GM23338 (cell line): ENCODE results near the gene ZNF621. TPM values are rescaled to one million over a fixed set of nuclear protein-coding genes. Genes with fewer than 3 reads are reported as not detected.

Experiments used
- ATAC-seq: fragments of 200-7000 bp; cut with Tn5 transposase; 3 replicates; pipeline ENCODE4 v1.9.1; 2020
- DNase-seq: peaks from one replicate; pipeline ENCODE4 v3.0.0-alpha.2; 2015; ENCODE audit warnings: low spot score
- H2AFZ ChIP-seq: fragments of 200-600 bp; sonication (generic); 2 replicates; pipeline ENCODE4 v1.8.0; 2016; ENCODE audit warnings: antibody characterized with exemption, mild to moderate bottlenecking, moderate library complexity
- H3F3A ChIP-seq: fragments of 200-600 bp; sonication (generic); replicated peaks from 2 replicates; pipeline ENCODE4 v1.8.0; 2017; ENCODE audit warnings: antibody characterized with exemption, mixed run types, low read depth
- H3K27ac ChIP-seq: fragments of 200-600 bp; sonication (generic); 2 replicates; pipeline ENCODE4 v1.6.1; 2016; ENCODE audit warnings: low read depth
- H3K27me3 ChIP-seq: fragments of 200-600 bp; sonication (generic); 2 replicates; pipeline ENCODE4 v1.8.0; 2016; ENCODE audit warnings: mild to moderate bottlenecking, mixed run types, moderate library complexity; ENCODE audit not compliant: insufficient read depth
- H3K36me3 ChIP-seq: fragments of 200-600 bp; sonication (generic); 2 replicates; pipeline ENCODE4 v1.8.0; 2016; ENCODE audit warnings: mild to moderate bottlenecking; ENCODE audit not compliant: insufficient read depth
- H3K4me1 ChIP-seq: fragments of 200-600 bp; sonication (generic); 2 replicates; pipeline ENCODE4 v1.8.0; 2016; ENCODE audit warnings: mild to moderate bottlenecking, moderate library complexity; ENCODE audit not compliant: insufficient read depth
- H3K4me2 ChIP-seq: fragments of 200-600 bp; sonication (generic); 2 replicates; pipeline ENCODE4 v1.7.1; 2017; ENCODE audit warnings: mixed run types
- H3K4me3 ChIP-seq: fragments of 200-600 bp; sonication (generic); 2 replicates; pipeline ENCODE4 v1.6.1; 2016; ENCODE audit warnings: mixed run types
- H3K79me2 ChIP-seq: fragments of 200-600 bp; sonication (generic); replicated peaks from 2 replicates; pipeline ENCODE4 v1.8.0; 2017; ENCODE audit warnings: mild to moderate bottlenecking; ENCODE audit not compliant: insufficient read depth
- H3K9me2 ChIP-seq: fragments of 200-600 bp; sonication (generic); 2 replicates; pipeline ENCODE4 v1.8.0; 2017; ENCODE audit not compliant: insufficient read depth
- H4K20me1 ChIP-seq: fragments of 200-600 bp; sonication (generic); replicated peaks from 2 replicates; pipeline ENCODE4 v1.8.0; 2017; ENCODE audit warnings: mild to moderate bottlenecking; ENCODE audit not compliant: insufficient read depth
- H3K27ac Mint-ChIP-seq: 2 replicates; pipeline ENCODE4 v1.8.0; 2020; ENCODE audit warnings: inconsistent platforms, mild to moderate bottlenecking, moderate library complexity, mixed read lengths
- H3K27me3 Mint-ChIP-seq: 3 replicates; pipeline ENCODE4 v1.8.0; 2022; ENCODE audit warnings: low read depth, mild to moderate bottlenecking, moderate library complexity, mixed read lengths, inconsistent platforms; ENCODE audit not compliant: insufficient read depth, poor library complexity
- H3K36me3 Mint-ChIP-seq: 3 replicates; pipeline ENCODE4 v1.8.0; 2021; ENCODE audit warnings: low read depth, mild to moderate bottlenecking, inconsistent platforms, moderate library complexity, mixed read lengths
- H3K4me1 Mint-ChIP-seq: 3 replicates; pipeline ENCODE4 v1.8.0; 2020; ENCODE audit warnings: mild to moderate bottlenecking, inconsistent platforms, mixed read lengths
- H3K4me3 Mint-ChIP-seq: 3 replicates; pipeline ENCODE4 v1.8.0; 2021; ENCODE audit warnings: moderate library complexity, mild to moderate bottlenecking, inconsistent platforms, mixed read lengths
- H3K9me3 Mint-ChIP-seq: 3 replicates; pipeline ENCODE4 v1.8.0; 2020; ENCODE audit warnings: moderate library complexity, mild to moderate bottlenecking, inconsistent platforms, mixed read lengths
- EZH2 ChIP-seq: fragments of 200-600 bp; sonication (generic); IDR thresholded peaks from one replicate; pipeline ENCODE4 v1.8.0; 2017; ENCODE audit warnings: antibody characterized with exemption, mild to moderate bottlenecking, low read depth; ENCODE audit not compliant: unreplicated experiment
- EZH2phosphoT487 ChIP-seq: fragments of 200-600 bp; sonication (generic); IDR thresholded peaks from one replicate; pipeline ENCODE4 v1.8.1; 2018; ENCODE audit warnings: antibody characterized with exemption; ENCODE audit not compliant: unreplicated experiment
- JUNB ChIP-seq: IDR thresholded peaks from one replicate; pipeline ENCODE4 v1.6.1; 2016; ENCODE audit warnings: antibody characterized with exemption; ENCODE audit not compliant: unreplicated experiment
- NANOG ChIP-seq: IDR thresholded peaks from 2 replicates; pipeline ENCODE4 v1.6.1; 2016; ENCODE audit warnings: antibody characterized with exemption, borderline replicate concordance
- STAT1 ChIP-seq: IDR thresholded peaks from one replicate; pipeline ENCODE4 v1.6.1; 2016; ENCODE audit warnings: antibody characterized with exemption; ENCODE audit not compliant: unreplicated experiment
- ZNF114 ChIP-seq: fragments of 250-450 bp; sonication (Bioruptor Pico); IDR thresholded peaks from 2 replicates; pipeline ENCODE4 v1.5.0; 2020; ENCODE audit warnings: mild to moderate bottlenecking, moderate library complexity
- polyA plus RNA-seq: library from polyadenylated mRNA; unstranded; fragments of >200 nt; fragmentation: Nextera tagmentation; extraction: Ambion mirVana; gene quantifications from 2 replicates; pipeline ENCODE4 v1.2.1, GENCODE V29; 2016
- total RNA-seq: library from RNA; depleted of rRNA; stranded (reverse); fragments of >200 nt; shearing (Covaris generic); gene quantifications from 2 replicates; pipeline ENCODE4 v1.2.3, GENCODE V29; 2014
- TF ChIP-seq, protein P1 (sequence below): fragments of 250-450 bp; sonication (Bioruptor Pico); IDR thresholded peaks from 2 replicates; pipeline ENCODE4 v1.5.0; 2020; ENCODE audit warnings: mild to moderate bottlenecking, moderate library complexity
- TF ChIP-seq, protein P2 (sequence below), 2 experiments: fragments of 200-600 bp in 1 of 2; sonication (generic) in 1 of 2; conservative IDR thresholded peaks; 2 replicates each; pipeline versions ENCODE4 v1.5.1 to v1.6.1; 2016 to 2017; ENCODE audit warnings: antibody characterized with exemption in 2 of 2, low read depth in 2 of 2, mild to moderate bottlenecking in 2 of 2, moderate library complexity in 1 of 2

Gene ZNF621
- total and polyA plus RNA-seq, 2 experiments from 2014 or later, result 6.3 to 12.1 TPM

DNA sequence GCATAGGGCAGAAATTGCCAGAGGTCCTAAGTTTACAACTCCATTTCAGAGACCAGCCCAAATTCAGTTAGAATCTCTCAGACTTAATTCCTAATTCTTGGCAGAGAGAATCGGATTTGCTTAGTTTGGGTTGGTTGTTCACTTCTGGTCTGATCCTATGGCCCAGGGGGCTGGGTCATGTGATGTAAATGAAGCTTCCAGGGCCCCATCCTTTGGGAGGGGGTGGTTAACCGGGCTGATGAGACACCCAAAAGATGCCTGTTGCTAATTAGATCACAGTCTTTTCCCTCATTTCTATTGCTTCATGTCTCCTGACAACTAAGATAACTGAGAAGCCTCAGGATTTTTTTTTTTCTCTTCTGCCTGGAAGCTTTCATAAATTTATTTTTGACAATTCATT lies 30.1 kb upstream of the ZNF621 start (continued):
- TF ChIP-seq, protein P1, sequence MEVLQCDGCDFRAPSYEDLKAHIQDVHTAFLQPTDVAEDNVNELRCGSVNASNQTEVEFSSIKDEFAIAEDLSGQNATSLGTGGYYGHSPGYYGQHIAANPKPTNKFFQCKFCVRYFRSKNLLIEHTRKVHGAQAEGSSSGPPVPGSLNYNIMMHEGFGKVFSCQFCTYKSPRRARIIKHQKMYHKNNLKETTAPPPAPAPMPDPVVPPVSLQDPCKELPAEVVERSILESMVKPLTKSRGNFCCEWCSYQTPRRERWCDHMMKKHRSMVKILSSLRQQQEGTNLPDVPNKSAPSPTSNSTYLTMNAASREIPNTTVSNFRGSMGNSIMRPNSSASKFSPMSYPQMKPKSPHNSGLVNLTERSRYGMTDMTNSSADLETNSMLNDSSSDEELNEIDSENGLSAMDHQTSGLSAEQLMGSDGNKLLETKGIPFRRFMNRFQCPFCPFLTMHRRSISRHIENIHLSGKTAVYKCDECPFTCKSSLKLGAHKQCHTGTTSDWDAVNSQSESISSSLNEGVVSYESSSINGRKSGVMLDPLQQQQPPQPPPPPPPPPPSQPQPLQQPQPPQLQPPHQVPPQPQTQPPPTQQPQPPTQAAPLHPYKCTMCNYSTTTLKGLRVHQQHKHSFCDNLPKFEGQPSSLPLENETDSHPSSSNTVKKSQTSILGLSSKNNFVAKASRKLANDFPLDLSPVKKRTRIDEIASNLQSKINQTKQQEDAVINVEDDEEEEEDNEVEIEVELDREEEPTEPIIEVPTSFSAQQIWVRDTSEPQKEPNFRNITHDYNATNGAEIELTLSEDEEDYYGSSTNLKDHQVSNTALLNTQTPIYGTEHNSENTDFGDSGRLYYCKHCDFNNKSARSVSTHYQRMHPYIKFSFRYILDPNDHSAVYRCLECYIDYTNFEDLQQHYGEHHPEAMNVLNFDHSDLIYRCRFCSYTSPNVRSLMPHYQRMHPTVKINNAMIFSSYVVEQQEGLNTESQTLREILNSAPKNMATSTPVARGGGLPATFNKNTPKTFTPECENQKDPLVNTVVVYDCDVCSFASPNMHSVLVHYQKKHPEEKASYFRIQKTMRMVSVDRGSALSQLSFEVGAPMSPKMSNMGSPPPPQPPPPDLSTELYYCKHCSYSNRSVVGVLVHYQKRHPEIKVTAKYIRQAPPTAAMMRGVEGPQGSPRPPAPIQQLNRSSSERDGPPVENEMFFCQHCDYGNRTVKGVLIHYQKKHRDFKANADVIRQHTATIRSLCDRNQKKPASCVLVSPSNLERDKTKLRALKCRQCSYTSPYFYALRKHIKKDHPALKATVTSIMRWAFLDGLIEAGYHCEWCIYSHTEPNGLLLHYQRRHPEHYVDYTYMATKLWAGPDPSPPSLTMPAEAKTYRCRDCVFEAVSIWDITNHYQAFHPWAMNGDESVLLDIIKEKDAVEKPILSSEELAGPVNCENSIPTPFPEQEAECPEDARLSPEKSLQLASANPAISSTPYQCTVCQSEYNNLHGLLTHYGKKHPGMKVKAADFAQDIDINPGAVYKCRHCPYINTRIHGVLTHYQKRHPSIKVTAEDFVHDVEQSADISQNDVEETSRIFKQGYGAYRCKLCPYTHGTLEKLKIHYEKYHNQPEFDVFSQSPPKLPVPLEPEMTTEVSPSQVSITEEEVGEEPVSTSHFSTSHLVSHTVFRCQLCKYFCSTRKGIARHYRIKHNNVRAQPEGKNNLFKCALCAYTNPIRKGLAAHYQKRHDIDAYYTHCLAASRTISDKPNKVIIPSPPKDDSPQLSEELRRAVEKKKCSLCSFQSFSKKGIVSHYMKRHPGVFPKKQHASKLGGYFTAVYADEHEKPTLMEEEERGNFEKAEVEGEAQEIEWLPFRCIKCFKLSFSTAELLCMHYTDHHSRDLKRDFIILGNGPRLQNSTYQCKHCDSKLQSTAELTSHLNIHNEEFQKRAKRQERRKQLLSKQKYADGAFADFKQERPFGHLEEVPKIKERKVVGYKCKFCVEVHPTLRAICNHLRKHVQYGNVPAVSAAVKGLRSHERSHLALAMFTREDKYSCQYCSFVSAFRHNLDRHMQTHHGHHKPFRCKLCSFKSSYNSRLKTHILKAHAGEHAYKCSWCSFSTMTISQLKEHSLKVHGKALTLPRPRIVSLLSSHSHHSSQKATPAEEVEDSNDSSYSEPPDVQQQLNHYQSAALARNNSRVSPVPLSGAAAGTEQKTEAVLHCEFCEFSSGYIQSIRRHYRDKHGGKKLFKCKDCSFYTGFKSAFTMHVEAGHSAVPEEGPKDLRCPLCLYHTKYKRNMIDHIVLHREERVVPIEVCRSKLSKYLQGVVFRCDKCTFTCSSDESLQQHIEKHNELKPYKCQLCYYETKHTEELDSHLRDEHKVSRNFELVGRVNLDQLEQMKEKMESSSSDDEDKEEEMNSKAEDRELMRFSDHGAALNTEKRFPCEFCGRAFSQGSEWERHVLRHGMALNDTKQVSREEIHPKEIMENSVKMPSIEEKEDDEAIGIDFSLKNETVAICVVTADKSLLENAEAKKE (CRISPR knock-in tag), result no peak
- TF ChIP-seq ZNF114 (CRISPR knock-in tag) (no peak), STAT1 (no peak)

DNA sequence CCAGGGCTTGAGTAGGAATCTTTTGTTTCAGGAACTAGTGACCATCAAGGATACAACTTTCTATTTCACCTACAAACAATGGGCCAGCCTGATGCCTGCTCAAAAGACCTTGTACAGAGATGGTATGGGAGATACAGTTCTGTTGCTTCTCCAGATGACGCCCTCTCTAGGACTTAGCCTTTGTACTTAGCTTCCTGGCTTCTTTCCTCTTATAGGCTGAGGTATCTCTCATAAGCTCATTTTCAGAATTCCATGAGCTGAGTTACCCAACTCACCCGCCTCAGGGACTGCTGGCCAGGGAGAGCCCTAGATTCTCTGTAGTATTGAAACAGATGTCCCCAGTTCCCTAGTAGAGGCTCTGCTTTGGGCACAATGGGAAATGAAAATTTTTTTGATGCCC lies 27.5 kb upstream of the ZNF621 start:
- no peaks in the 10 kb centered on the region for H4K20me1 ChIP-seq
- no peak overlapping the region for H3K27ac Mint-ChIP-seq
- no peak overlapping the region for H2AFZ ChIP-seq
- H3K4me3 Mint-ChIP-seq, result no peak overlapping the region
- no peaks in the 10 kb centered on the region for H3K4me1 ChIP-seq
- H3K79me2 ChIP-seq, result no peaks in the 10 kb centered on the region
- peaks cover 16% of the 10 kb centered on the region; the same call in 2 of the 3 replicates for H3K4me1 Mint-ChIP-seq
- H3K36me3 Mint-ChIP-seq, result no peaks in the 10 kb centered on the region
- peaks cover 6% of the 10 kb centered on the region for H3K27me3 Mint-ChIP-seq
- H3K9me3 Mint-ChIP-seq, result no peaks in the 10 kb centered on the region
- no peak for ATAC-seq
- no peaks in the 10 kb centered on the region for H3K9me2 ChIP-seq
- no peak overlapping the region for H3K27ac ChIP-seq
- H3K4me3 ChIP-seq, result no peak overlapping the region
- no peak for DNase-seq
- no peaks in the 10 kb centered on the region for H3F3A ChIP-seq
- H3K36me3 ChIP-seq, result no peaks in the 10 kb centered on the region
- no peaks in the 10 kb centered on the region for H3K27me3 ChIP-seq
- H3K4me2 ChIP-seq, result no peak overlapping the region
- TF ChIP-seq EZH2, result no peak
- no peak for TF ChIP-seq NANOG
- TF ChIP-seq ZNF114 (CRISPR knock-in tag), result no peak
- TF ChIP-seq EZH2phosphoT487, result no peak
- TF ChIP-seq JUNB, result no peak
- no peak for TF ChIP-seq STAT1
- TF ChIP-seq, protein P2, sequence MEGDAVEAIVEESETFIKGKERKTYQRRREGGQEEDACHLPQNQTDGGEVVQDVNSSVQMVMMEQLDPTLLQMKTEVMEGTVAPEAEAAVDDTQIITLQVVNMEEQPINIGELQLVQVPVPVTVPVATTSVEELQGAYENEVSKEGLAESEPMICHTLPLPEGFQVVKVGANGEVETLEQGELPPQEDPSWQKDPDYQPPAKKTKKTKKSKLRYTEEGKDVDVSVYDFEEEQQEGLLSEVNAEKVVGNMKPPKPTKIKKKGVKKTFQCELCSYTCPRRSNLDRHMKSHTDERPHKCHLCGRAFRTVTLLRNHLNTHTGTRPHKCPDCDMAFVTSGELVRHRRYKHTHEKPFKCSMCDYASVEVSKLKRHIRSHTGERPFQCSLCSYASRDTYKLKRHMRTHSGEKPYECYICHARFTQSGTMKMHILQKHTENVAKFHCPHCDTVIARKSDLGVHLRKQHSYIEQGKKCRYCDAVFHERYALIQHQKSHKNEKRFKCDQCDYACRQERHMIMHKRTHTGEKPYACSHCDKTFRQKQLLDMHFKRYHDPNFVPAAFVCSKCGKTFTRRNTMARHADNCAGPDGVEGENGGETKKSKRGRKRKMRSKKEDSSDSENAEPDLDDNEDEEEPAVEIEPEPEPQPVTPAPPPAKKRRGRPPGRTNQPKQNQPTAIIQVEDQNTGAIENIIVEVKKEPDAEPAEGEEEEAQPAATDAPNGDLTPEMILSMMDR (conservative IDR thresholded peaks at IDR 0.05; ENCODE audit: low read depth in 2 of 2), result no peak
- TF ChIP-seq, protein P1 (CRISPR knock-in tag), result no peak
